ENCODE measurements around the gene PTPRN2. TPM values are rescaled to one million over a fixed set of nuclear protein-coding genes. Genes with fewer than 3 reads are reported as not detected.
"Not testable (repeated sequence)": the region's sequence is repeated elsewhere in the genome, so short reads cannot be mapped to it uniquely, and the experiment has no call there.

Gene PTPRN2
- total RNA-seq, 1 experiment from 2014 or later: 0.11 TPM

- no peaks in the 10 kb centered on the region for H3K36me3 ChIP-seq (ENCODE audit: insufficient read depth, low read length, poor library complexity, severe bottlenecking)
- H3K27ac ChIP-seq (ENCODE audit: low read depth, low read length, poor library complexity, severe bottlenecking): no peak overlapping the region
- CTCF ChIA-PET: no interaction called here
- POLR2A ChIA-PET (ENCODE audit: low non-redundant PET): no interaction called here
- H3K4me1 ChIP-seq (ENCODE audit: insufficient read depth, low read length, poor library complexity, severe bottlenecking): no peaks in the 10 kb centered on the region
- TF ChIP-seq, protein P1, sequence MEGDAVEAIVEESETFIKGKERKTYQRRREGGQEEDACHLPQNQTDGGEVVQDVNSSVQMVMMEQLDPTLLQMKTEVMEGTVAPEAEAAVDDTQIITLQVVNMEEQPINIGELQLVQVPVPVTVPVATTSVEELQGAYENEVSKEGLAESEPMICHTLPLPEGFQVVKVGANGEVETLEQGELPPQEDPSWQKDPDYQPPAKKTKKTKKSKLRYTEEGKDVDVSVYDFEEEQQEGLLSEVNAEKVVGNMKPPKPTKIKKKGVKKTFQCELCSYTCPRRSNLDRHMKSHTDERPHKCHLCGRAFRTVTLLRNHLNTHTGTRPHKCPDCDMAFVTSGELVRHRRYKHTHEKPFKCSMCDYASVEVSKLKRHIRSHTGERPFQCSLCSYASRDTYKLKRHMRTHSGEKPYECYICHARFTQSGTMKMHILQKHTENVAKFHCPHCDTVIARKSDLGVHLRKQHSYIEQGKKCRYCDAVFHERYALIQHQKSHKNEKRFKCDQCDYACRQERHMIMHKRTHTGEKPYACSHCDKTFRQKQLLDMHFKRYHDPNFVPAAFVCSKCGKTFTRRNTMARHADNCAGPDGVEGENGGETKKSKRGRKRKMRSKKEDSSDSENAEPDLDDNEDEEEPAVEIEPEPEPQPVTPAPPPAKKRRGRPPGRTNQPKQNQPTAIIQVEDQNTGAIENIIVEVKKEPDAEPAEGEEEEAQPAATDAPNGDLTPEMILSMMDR (conservative IDR thresholded peaks at IDR 0.05; ENCODE audit: low read depth, low read length): no peak
- no peak for TF ChIP-seq EZH2 (IDR thresholded peaks at IDR 0.05; ENCODE audit: borderline replicate concordance, low read depth, low read length, poor library complexity, severe bottlenecking)
- no peak for DNase-seq (ENCODE audit: low spot score)
- H3K4me3 ChIP-seq (ENCODE audit: low read depth, low read length, poor library complexity, severe bottlenecking): no peak overlapping the region
- intact Hi-C loops (cut with micrococcal nuclease; ENCODE audit: unreplicated experiment): no loop called here
- H3K27me3 ChIP-seq (replicated peaks; ENCODE audit: insufficient read depth, low read depth, low read length, poor library complexity): no peaks in the 10 kb centered on the region
- H3K9me3 ChIP-seq (ENCODE audit: low read depth, low read length, poor library complexity, severe bottlenecking): no peaks in the 10 kb centered on the region
- BruUV-seq (replicated peaks): no TSS peak
Observed at GRCh38 chr7:158348446-158348845, 239.2 kb downstream of the PTPRN2 start.

GRCh38 chr7:158348039-158348438 is 239.6 kb downstream of the PTPRN2 start:
- CTCF ChIA-PET; H3K27me3 ChIP-seq (replicated peaks; ENCODE audit: insufficient read depth, low read depth, low read length, poor library complexity); H3K4me3 ChIP-seq (ENCODE audit: low read depth, low read length, poor library complexity, severe bottlenecking); H3K4me1 ChIP-seq (ENCODE audit: insufficient read depth, low read length, poor library complexity, severe bottlenecking); BruUV-seq (replicated peaks); DNase-seq (ENCODE audit: low spot score); H3K36me3 ChIP-seq (ENCODE audit: insufficient read depth, low read length, poor library complexity, severe bottlenecking); intact Hi-C loops (cut with micrococcal nuclease; ENCODE audit: unreplicated experiment); POLR2A ChIA-PET (ENCODE audit: low non-redundant PET); H3K9me3 ChIP-seq (ENCODE audit: low read depth, low read length, poor library complexity, severe bottlenecking); H3K27ac ChIP-seq (ENCODE audit: low read depth, low read length, poor library complexity, severe bottlenecking): not testable (repeated sequence)

DNA sequence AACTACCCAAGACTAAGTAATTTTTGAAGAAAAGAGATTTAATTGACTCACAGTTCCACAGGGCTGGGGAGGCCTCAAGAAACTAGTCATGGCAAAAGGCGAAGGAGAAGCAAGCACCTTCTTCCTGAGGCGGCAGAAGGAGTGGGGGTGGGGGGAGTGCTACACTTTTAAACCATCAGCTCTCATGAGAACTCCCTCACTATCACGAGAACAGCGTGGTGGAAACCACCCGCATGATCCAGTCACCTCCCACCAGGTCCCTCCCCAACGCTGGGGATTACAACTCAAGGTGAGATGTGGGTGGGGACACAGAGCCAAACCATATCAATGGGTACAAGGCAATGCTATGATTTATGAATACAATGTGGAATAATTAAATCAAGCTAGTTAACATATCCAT is 241.9 kb downstream of the PTPRN2 start:
- Histone ChIP-seq H3K9me3 (ENCODE audit: low read depth, low read length, poor library complexity, severe bottlenecking) (no peaks in the 10 kb centered on the region), H3K4me1 (ENCODE audit: insufficient read depth, low read length, poor library complexity, severe bottlenecking) (no peaks in the 10 kb centered on the region), H3K36me3 (ENCODE audit: insufficient read depth, low read length, poor library complexity, severe bottlenecking) (no peaks in the 10 kb centered on the region), H3K27me3 (replicated peaks; ENCODE audit: insufficient read depth, low read depth, low read length, poor library complexity) (no peaks in the 10 kb centered on the region), H3K27ac (ENCODE audit: low read depth, low read length, poor library complexity, severe bottlenecking) (no peak overlapping the region), H3K4me3 (ENCODE audit: low read depth, low read length, poor library complexity, severe bottlenecking) (no peak overlapping the region)
- BruUV-seq (replicated peaks): no TSS peak
- CTCF ChIA-PET: no interaction called here
- intact Hi-C loops (cut with micrococcal nuclease; ENCODE audit: unreplicated experiment): no loop called here
- POLR2A ChIA-PET (ENCODE audit: low non-redundant PET): no interaction called here
- no peak for TF ChIP-seq EZH2 (IDR thresholded peaks at IDR 0.05; ENCODE audit: borderline replicate concordance, low read depth, low read length, poor library complexity, severe bottlenecking)
- TF ChIP-seq, protein P1 (conservative IDR thresholded peaks at IDR 0.05; ENCODE audit: low read depth, low read length): no peak
- DNase-seq (ENCODE audit: low spot score): no peak

- BruUV-seq (replicated peaks): no TSS peak
- TF ChIP-seq, protein P1 (conservative IDR thresholded peaks at IDR 0.05; ENCODE audit: low read depth, low read length): no peak
- TF ChIP-seq EZH2 (IDR thresholded peaks at IDR 0.05; ENCODE audit: borderline replicate concordance, low read depth, low read length, poor library complexity, severe bottlenecking): no peak
- intact Hi-C loops (cut with micrococcal nuclease; ENCODE audit: unreplicated experiment): no loop called here
- Histone ChIP-seq H3K27ac (ENCODE audit: low read depth, low read length, poor library complexity, severe bottlenecking) (no peak overlapping the region), H3K9me3 (ENCODE audit: low read depth, low read length, poor library complexity, severe bottlenecking) (no peaks in the 10 kb centered on the region), H3K4me1 (ENCODE audit: insufficient read depth, low read length, poor library complexity, severe bottlenecking) (no peaks in the 10 kb centered on the region), H3K4me3 (ENCODE audit: low read depth, low read length, poor library complexity, severe bottlenecking) (no peak overlapping the region), H3K36me3 (ENCODE audit: insufficient read depth, low read length, poor library complexity, severe bottlenecking) (no peaks in the 10 kb centered on the region), H3K27me3 (replicated peaks; ENCODE audit: insufficient read depth, low read depth, low read length, poor library complexity) (no peaks in the 10 kb centered on the region)
- ChIA-PET CTCF (no interaction called here), POLR2A (ENCODE audit: low non-redundant PET) (no interaction called here)
- DNase-seq (ENCODE audit: low spot score): no peak
Observed at GRCh38 chr7:158344706-158345300, 242.8 kb downstream of the PTPRN2 start.

Data from A673 (cell line).